ENCODE results near the gene TPSAB1.
"Not testable (repeated sequence)": the region's sequence is repeated elsewhere in the genome, so short reads cannot be mapped to it uniquely, and the experiment has no call there.

The TPSAB1 gene

GRCh38 chr16:1245452-1246020 is 5.0 kb downstream of the TPSAB1 start:
- DNase-seq (ENCODE audit: low read depth in 2 of 3, low spot score in 1 of 3) = no peak

GRCh38 chr16:1247903-1248537 is 7.5 kb downstream of the TPSAB1 start:
- not testable (repeated sequence) for DNase-seq (ENCODE audit: low read depth in 2 of 3, low spot score in 1 of 3)

- DNase-seq (ENCODE audit: low read depth in 2 of 3, low spot score in 1 of 3) = not testable (repeated sequence)
Measured at GRCh38 chr16:1249031-1249755, 8.7 kb downstream of the TPSAB1 start.

- not testable (repeated sequence) for DNase-seq (ENCODE audit: low read depth in 2 of 3, low spot score in 1 of 3)
Measured at GRCh38 chr16:1253701-1254364, 13.3 kb downstream of the TPSAB1 start.

- DNase-seq (ENCODE audit: low read depth in 2 of 3, low spot score in 1 of 3) = not testable (repeated sequence)
Measured at GRCh38 chr16:1254821-1255220, 14.3 kb downstream of the TPSAB1 start.

GRCh38 chr16:1255276-1256122 is 15.0 kb downstream of the TPSAB1 start, which contains the start of gene TPSD1:
TPSD1 (plus strand) TSS chr16:1256069; CDS start chr16:1256281, 212 bp downstream.
- DNase-seq (ENCODE audit: low read depth in 2 of 3, low spot score in 1 of 3) = not testable (repeated sequence)

- DNase-seq (ENCODE audit: low read depth in 2 of 3, low spot score in 1 of 3) = not testable (repeated sequence)
Measured at GRCh38 chr16:1256296-1256873, 15.9 kb downstream of the TPSAB1 start.

- no peak for DNase-seq (ENCODE audit: low read depth in 2 of 3, low spot score in 1 of 3)
Measured at GRCh38 chr16:1256874-1257322, 16.4 kb downstream of the TPSAB1 start.

GRCh38 chr16:1257561-1258224 is 17.2 kb downstream of the TPSAB1 start:
- no peak for DNase-seq (ENCODE audit: low read depth in 2 of 3, low spot score in 1 of 3)

- DNase-seq (ENCODE audit: low read depth in 2 of 3, low spot score in 1 of 3) = no peak
Measured at GRCh38 chr16:1258225-1258600, 17.7 kb downstream of the TPSAB1 start.

GRCh38 chr16:1258906-1259759 is 18.6 kb downstream of the TPSAB1 start:
- DNase-seq (ENCODE audit: low read depth in 2 of 3, low spot score in 1 of 3) = no peak

GRCh38 chr16:1259760-1260068 is 19.2 kb downstream of the TPSAB1 start:
- DNase-seq (ENCODE audit: low read depth in 2 of 3, low spot score in 1 of 3) = no peak

GRCh38 chr16:1260101-1260680 is 19.7 kb downstream of the TPSAB1 start:
- no peak for DNase-seq (ENCODE audit: low read depth in 2 of 3, low spot score in 1 of 3)

GRCh38 chr16:1261131-1261892 is 20.8 kb downstream of the TPSAB1 start:
- no peak for DNase-seq (ENCODE audit: low read depth in 2 of 3, low spot score in 1 of 3)

GRCh38 chr16:1262210-1262845 is 21.8 kb downstream of the TPSAB1 start:
- no peak for DNase-seq (ENCODE audit: low read depth in 2 of 3, low spot score in 1 of 3)

- no peak for DNase-seq (ENCODE audit: low read depth in 2 of 3, low spot score in 1 of 3)
Measured at GRCh38 chr16:1262846-1263221, 22.3 kb downstream of the TPSAB1 start.

- DNase-seq (ENCODE audit: low read depth in 2 of 3, low spot score in 1 of 3) = no peak
Measured at GRCh38 chr16:1263591-1264344, 23.3 kb downstream of the TPSAB1 start.

Data from stimulated activated CD4-positive, alpha-beta T cell treated with anti-CD3 and anti-CD28 coated beads, Interleukin-12 subunit alpha, Interleukin-12 subunit beta, amount 100 ng/mL, for 48 hours (primary cell).